Daoy (cell line): ENCODE measurements around the gene ATXN1. TPM values are rescaled to one million over a fixed set of nuclear protein-coding genes. Genes with fewer than 3 reads are reported as not detected.

Experiments used
- DNase-seq: peaks from one replicate; pipeline ENCODE4 v3.0.0-alpha.2; 2015; ENCODE audit warnings: low read depth
- total RNA-seq: library from RNA; depleted of rRNA; stranded (reverse); fragments of >200 nt; shearing (Covaris generic); gene quantifications from 2 replicates; pipeline ENCODE4 v1.2.3, GENCODE V29; 2014

The ATXN1 gene
- total RNA-seq, 1 experiment from 2014 or later: 33.8 TPM

DNA sequence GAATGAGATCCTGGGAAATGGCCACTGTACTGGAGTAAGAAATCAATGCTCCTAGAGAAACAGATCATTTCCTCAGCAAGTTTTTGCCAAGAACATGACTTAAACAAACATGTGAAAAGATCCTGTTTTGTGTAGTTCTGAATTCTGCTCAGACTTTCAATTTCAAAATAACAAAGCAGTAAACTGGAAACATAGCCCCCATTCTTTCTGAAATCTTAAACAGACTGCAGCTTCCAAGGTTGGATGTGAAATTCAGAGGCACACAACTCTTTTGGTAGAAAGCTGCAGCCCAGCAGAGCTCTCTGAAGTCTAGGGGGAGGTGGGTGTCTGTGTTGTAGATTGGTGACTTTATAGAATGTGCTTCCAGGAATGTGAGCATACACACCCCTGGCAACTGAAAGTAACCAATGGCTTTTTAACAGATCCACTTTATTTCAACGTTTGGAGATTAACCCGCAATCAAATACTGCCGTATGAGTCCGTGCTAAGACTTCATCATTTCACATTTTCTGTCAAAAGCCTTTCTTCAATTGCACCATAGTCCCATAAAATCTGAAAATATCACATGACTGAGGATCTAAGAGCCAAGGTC is 86.4 kb downstream of the ATXN1 start:
- no peak for DNase-seq

DNA sequence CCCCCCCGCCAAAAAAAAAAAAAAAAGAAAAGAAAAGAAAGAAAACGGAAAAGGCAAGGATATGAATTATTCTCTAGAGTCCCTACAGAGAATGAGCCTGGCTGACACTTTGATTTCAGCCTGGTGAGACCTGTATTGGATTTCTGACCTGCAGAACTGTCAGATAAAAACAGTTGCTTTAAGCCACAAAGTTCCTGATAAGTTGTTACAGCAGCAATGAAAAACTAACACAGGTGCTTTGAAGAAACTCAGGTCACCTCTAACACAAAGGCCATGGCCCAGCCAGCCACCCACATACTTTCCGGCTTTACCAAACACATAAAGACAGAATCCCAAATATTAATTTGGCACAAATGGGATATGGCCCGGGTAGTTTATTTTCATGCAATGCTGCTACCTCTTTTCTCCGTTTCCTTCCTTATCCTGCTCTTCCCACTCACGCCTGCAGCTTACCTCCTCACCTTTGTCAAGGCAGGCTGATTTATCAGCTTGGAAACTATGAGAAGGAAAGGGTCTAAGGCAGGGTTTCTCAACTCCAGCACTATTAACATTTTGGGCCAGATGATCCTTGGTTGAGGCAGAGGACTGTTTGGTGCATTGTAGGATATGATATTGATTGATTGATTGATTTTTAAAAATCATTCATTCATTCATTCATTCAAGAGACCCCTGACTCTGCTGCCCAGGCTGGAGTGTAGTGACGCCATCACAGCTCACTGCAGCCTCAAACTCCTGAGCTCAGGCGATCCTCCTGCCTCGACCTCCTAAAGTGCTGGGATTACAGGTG is 88.1 kb downstream of the ATXN1 start:
- no peak for DNase-seq

DNA sequence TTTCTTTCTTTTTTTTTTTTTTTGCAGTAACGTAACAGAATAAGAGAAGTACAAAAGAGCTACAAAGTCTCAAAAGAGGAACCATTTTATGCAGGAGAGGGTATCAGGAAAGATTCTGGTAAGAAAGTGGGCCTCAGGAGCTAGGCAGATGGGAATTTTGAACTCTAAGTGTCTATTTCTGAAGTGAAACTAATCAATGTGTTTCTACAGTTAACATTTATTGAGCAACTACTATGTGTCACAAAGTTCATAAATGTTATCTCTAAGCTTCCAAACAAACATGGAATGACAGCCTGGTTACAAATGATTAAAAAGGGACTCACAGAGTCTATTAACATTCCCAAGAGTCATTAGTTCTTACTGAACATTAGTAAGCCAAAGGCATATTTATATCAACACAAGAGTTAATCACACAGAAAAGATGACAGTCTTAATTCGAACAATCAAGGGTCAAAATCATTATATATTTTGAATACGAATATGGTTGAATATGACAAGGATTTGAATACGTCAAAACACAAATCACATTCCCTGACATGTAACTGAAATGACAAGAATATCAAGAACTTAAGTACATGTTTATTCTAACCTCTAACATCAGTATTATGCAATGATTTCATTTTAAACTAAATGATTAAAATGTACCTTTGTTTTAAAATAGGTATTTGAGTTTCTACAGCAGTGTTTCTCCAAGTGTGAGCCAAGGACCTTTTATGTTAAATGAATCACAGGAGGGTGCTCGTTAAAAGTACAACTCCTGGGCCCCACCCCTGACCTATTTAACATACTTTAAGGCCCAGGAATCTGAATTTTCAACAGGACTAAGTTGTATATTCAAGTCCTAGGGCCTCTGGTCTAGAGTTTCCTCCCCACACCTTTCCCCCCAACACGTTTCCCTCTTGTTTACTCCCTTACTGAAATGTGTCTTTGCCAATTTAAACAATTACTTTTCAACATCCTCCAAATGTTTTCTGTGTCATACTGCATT is 89.7 kb downstream of the ATXN1 start:
- no peak for DNase-seq

DNA sequence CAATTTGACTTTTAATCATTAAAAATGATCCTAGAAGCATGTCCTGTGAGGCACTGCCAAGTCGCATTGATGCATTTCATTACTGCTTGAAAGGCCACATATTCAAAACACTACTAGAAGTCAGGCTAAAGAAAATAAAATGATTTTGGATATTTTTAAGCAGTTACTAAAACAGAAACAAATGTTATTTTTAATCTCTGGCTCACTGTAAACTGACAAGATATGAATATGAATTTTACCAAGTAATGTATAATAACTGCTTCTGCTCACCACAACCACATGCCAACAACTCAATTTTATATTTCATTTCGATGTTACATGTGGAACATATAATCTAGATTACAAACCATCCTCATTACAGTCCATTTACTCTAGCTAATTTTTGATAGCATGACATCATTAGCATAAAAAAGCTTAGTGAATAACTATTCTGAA is 90.6 kb downstream of the ATXN1 start:
- no peak for DNase-seq

DNA sequence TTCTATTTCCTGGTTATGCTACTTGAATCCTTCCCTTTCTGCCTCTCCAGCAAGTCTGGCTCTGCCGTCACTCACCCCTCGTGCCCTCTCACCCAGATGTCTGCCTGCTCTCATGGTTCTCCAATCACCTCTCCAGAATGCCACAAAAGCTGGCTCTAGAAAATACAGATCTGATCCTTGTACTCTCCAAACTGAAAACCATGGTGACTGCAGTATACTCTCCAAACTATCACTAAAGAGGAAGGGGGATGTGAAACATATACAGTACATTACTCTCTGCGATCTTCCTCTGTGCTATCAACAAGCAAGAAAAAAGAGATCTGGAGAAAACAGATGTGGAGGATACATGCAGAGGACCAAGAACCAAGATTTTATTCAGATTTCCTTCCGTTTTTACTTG is 91.1 kb downstream of the ATXN1 start:
- peak; percentile 79 for DNase-seq

DNA sequence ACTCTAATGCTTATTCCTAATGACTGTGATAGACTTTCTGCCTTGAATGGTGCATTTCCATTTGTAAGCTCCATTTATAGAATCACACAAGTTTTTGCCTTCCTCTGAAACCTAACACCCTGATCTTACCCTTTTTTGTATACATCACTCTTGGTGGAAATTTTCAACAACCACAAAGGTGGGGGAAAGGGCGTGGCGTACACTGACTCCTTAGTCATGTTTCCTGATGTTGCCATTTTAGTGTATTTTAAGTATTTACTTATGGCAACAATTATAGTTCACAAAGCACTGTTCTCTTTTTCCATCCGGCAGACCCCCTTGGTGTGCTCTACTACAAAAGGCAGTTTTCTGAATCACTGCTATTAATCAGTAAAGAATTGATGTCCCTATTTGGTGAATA is 92.0 kb downstream of the ATXN1 start:
- DNase-seq: peak; percentile 84

DNA sequence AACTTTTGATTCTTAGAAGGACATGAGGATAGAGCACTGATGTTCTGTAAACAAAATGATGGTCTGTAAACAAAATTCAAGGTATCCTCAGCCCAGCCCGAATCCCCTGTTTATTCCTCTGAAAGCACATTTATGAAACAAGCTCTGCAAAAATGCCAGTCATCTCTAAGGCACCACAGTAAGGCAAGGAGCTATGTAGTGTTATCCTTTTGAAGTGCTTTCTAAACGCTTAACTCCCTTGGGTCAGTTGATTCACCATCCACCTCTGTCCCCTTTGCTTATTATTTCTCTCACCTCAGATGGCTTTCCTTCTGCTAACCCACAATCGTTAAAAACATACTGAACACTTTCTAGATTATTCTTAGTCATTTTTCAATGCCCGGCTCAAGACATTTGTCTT is 93.8 kb downstream of the ATXN1 start:
- no peak for DNase-seq

DNA sequence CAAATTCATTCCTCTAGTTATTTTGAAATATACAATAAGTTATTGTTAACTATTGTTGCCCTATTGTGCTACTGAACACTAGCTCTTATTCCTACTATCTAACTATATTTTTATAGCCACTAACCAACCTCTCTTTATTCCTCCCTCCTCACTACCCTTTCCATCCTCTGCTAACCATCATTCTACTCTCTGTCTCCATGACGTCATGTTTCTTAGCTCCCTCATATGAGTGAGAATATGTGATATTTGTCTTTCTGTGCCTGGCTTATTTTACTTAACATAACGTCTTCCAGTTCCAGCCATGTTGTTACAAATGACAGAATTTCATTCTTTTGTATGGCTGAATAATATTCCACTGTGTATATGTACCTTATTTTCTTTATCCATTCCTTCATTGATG is 95.3 kb downstream of the ATXN1 start:
- DNase-seq: no peak

DNA sequence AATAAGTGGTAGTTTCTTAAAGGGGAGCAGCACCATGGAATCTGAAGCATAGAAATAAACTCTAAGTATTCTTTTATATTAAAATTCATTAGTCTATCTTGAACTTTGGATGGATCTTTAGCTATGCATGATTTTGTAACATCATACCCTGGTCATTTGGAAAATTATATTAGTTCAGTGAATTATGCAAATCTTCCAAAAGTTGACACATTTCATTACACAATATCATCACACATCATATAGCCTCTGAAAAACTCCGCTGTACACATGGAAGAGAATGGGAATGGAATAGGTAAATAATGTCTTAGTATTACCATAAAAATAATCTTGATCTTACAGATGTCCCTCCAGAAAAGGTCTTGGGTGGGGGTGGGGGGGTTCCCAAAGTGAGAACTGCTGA is 96.1 kb downstream of the ATXN1 start:
- no peak for DNase-seq

DNA sequence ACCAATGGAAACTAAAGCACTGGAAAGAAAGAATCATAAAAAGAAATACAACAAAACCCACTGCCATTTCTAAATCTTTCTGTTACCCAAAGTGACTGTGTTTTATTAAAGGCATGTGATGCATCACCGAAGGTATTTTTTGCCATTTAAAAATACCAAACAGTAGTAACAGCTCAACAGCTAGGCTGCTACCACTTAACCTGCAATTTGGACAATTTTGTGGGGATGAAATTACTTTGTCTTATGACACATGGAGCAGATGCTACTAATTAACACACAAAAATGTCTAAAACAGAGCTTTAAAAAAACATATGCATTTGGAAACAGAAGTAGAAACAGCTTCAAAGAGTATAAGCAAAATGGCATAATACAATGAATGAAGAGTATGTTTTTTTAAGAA is 97.4 kb downstream of the ATXN1 start:
- no peak for DNase-seq

DNA sequence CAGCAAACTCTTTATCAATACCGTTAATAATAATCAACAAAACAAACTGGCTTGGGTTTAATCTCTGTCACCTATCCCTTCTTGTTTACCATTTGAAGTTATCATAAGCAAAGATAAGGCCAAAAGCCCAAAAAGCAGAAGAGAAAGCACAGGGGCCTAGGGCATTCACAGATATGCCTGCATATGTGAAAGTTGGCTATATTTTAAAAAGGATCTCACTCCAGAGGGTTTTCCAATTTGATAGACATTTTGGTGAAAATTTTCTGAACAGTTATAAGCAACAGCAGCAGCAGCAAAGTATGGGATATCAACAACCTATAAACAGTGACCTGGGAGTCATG is 101.1 kb downstream of the ATXN1 start:
- DNase-seq: no peak

DNA sequence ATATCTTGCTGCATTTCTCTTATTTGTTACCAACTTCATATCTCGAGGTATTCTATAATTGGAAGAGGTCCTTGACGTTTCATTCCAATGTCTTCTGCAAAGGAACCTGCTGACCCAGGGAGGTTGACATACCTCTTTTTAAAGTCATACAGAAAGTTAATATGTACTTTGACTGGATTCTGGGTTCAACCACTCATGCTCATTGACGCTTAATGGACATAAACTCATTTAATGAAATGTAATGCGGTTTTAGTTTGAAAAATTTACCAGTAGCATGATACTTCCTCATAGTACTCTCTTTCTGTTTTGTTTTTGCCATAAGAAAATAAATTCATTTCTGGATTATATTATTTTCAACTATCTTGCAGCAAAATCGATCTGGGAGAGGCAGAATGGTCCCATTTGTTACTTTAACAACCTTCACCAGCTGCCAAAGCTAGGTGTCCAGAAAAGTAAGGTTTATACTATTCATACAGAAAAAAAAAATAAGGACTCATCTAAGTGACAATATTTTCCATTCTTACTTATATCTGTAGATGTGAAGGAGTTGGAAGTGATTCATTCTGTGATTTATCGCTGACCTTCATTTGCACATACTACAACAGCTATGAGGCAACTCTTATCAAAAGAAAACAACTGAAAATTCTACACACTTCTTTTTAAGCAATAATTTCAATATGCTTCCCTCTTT is 101.6 kb downstream of the ATXN1 start:
- DNase-seq: no peak

DNA sequence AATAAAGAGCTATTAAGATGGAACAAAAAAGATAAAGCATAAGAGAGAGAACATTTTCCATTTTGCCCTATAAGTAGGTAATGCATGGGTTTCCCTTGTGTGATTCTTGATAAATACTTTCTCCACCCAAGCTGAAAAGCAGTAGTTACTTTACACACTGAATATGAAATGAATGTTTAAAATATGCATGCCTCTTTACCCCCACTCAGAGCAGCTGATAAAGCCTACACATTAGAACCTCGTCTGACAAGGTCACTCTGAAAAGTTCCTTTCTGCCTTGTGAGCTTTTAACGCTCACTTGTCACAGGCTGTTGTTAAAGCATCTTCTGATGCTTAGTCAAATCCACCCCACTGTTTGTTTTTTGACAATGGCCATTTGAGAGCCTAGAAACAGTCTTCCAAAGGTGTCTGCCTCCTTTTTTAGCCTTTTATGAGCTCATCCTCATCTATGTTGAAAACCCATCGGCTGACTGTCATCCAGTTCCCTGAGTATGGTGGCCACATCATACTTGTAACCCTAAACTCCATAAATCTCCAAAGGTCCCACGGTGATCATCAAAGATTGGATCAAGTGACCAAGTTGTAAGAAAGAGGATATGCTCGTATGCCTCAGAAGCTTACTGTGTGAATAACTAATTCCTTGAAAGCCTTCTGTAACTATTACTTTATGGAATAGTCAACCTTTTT is 102.8 kb downstream of the ATXN1 start:
- DNase-seq: no peak

DNA sequence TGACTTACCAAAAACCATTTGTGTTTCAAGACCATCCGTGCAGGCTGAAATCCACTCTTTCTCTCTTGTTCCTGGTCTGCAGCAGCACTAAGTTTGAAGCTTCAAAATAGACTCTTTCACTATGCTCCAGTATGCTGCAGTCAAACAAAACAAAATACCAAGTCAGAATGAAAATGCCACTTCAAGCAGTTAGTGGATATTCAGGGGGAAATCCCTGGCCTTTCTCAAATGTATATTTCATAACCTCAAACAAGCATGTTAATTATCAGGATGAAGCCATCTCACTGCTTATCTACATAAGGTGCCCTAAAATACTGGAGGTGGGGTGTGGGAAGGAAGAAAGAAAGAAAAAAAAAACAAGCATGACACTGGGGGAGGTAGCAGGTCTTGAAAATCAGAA is 103.5 kb downstream of the ATXN1 start:
- DNase-seq: no peak

DNA sequence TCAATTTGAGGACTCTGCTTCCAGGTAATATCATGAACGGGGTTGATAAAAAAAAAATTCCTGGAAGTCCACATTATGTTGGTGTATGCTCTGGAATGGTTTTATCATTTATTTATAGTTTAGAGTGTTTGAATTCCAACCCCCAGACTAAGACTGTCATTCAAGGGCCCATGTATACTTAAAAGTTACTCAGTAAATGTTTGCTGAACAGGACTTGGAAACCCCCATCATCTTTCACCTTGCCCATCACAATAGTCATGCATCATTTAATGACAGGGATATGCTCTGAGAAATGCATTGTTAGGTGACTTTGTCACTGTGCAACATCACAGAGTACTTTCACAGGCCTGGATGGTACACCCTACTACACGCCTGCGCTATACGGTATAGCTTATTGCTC is 104.8 kb downstream of the ATXN1 start:
- DNase-seq: no peak

DNA sequence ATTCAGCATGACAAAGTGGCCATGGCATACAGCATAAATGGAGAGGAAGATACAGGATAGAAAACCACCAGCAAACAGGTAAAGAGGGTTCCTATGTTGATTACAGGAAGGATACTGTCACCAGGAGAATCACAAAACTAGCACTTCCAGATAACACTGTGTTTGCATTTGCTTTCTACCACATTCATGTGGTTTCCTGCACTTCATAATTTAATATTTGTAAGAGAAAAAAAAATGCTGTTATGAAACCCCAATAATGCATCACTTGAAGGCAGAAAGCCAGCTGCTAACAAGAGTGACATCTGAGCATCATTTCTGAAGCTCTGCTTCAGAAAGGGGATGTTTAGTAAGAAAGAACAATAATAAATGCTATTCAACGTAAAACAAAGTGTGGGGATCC is 106.6 kb downstream of the ATXN1 start:
- DNase-seq: no peak

DNA sequence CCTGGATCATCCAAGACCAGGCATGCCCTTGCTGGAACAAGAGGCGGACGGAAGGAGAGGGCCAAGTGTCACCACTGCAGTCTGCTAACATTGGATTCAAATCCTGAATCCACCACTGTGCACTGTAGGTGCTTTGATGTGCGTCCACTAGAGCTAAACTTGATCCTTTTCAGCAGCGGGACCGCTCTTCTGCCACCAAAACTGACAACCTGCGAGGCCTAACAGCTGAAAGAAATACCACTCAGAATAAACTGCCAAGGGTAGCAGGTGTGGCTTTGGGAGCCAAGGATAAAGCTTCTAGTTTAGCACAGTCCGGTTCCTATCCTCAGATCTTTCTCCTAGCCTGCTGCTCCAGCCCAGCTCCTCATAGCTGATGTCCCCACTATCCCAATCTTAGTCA is 108.0 kb downstream of the ATXN1 start:
- DNase-seq: no peak

DNA sequence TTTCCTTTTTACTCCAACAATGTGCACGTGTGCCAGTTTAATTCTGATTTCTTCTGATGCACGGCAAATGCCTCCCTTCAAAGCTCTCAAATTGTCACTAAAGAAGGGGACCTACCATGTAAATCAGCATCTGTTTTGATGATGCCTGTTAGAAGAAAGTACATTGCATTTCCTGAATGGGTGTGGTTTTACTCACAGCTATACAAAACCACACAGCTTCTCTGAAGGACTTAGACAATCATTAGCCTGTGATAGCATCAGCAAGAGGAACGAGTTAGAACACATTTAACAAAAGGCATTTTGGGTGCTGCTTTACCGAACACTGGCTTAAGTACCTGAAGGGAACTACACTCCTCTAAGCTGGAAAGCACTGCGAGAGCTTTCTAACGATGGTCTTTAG is 109.4 kb downstream of the ATXN1 start:
- no peak for DNase-seq

DNA sequence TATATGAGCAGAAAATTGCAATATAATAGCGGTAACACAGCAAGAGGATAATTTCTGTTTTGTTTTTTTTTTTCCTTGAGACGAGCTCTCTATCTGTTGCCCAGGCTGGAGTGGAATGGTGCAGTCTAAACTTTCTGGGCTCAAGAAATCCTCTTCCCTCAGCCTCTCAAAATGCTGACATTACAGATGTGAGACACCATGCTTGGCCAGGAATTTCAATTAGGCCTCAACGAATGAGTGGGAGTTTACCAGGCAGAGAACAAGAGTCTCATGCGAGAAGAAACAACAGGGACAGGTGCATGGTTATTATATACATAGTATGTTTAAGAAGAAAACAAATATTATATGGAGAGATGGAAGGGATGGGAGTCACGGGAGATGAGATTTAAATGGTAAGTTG is 111.4 kb downstream of the ATXN1 start:
- no peak for DNase-seq

DNA sequence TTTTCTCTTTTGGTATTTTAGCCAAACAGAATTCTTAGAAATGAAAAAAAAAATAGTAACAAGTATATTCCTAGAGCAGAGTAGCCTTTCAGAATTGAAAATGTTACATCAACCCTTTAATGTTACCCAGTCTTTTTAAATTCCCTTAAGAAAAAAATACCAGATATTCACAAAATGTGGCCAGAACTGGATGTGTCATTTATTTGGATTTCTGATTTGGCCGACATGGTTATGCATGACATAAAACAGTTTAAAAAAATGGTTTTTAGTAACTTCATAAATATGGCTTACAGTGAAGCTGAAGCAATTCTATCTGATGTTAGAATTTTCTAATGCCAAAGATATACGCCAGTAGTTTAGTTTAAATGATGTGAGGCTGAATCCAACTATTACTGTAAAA is 112.0 kb downstream of the ATXN1 start:
- no peak for DNase-seq

DNA sequence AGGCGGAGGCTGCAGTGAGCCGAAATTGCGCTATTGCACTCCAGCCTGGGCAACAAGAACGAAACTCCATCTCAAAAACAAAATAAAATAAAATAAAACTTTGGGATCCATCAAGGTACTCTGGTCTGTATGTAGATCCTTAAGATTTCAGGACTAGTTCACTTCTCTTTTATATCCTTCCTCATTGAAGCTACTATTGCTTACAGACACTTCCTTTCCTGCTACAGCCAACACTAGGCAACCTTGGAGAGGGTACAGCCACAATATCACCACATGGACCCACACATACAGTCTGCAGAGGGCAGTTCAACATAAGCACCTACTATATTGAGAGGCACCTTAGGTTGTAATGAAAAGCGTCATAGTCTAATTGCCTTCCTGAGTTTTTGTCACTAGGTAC is 113.3 kb downstream of the ATXN1 start:
- no peak for DNase-seq
